GM18520 (cell line): ENCODE data around the gene LMOD1.

Experiments used
- ATAC-seq: cut with Tn5 transposase; IDR thresholded peaks from one replicate; pipeline ENCODE4 v1.9.1; 2021; ENCODE audit not compliant: unreplicated experiment

Gene LMOD1

GRCh38 chr1:201895120-201895665, 51.2 kb downstream of the LMOD1 start:
- ATAC-seq: no peak

GRCh38 chr1:201894343-201895119, 51.8 kb downstream of the LMOD1 start:
- no peak for ATAC-seq

- no peak for ATAC-seq
These were observed 52.9 kb downstream of the LMOD1 start for GRCh38 chr1:201893431-201893830.

GRCh38 chr1:201892211-201892610, 54.1 kb downstream of the LMOD1 start:
- ATAC-seq: no peak

- ATAC-seq: no peak
These were observed 54.8 kb downstream of the LMOD1 start for GRCh38 chr1:201891451-201892045.

GRCh38 chr1:201890806-201891450, 55.4 kb downstream of the LMOD1 start:
- ATAC-seq: no peak

GRCh38 chr1:201890223-201890622, 56.1 kb downstream of the LMOD1 start:
- ATAC-seq: no peak

GRCh38 chr1:201889090-201889968, 57.0 kb downstream of the LMOD1 start:
- no peak for ATAC-seq

- ATAC-seq: no peak
These were observed 57.9 kb downstream of the LMOD1 start, which contains the start of gene SHISA4 for GRCh38 chr1:201888282-201889089. TSS of gene SHISA4 (plus strand) at chr1:201888898. CDS start at chr1:201888995, 97 bp downstream.

- no peak for ATAC-seq
These were observed 59.1 kb downstream of the LMOD1 start for GRCh38 chr1:201887116-201887866.

- ATAC-seq: no peak
These were observed 60.1 kb downstream of the LMOD1 start for GRCh38 chr1:201886103-201886885.

- no peak for ATAC-seq
These were observed 60.7 kb downstream of the LMOD1 start for GRCh38 chr1:201885531-201886075.

GRCh38 chr1:201884425-201884824, 61.9 kb downstream of the LMOD1 start:
- no peak for ATAC-seq

GRCh38 chr1:201883786-201884185, 62.6 kb downstream of the LMOD1 start:
- ATAC-seq: no peak

- no peak for ATAC-seq
These were observed 63.1 kb downstream of the LMOD1 start for GRCh38 chr1:201883266-201883665.

- no peak for ATAC-seq
These were observed 63.6 kb downstream of the LMOD1 start for GRCh38 chr1:201882665-201883132.

- no peak for ATAC-seq
These were observed 64.7 kb downstream of the LMOD1 start for GRCh38 chr1:201881617-201882016.
